AG09309 (cell line): ENCODE data around the gene CENPX.

Experiments
- DNase-seq: peaks from one replicate; pipeline ENCODE4 v3.0.0-alpha.2; 2010; ENCODE audit warnings: low read depth
- H3K4me3 ChIP-seq: 2 replicates; pipeline ENCODE4 v1.5.1; 2011; ENCODE audit warnings: mild to moderate bottlenecking, low read depth, low read length, moderate library complexity; ENCODE audit not compliant: control insufficient read depth
- TF ChIP-seq, protein P1 (sequence below): IDR thresholded peaks from 2 replicates; pipeline ENCODE4 v1.5.1; 2011; ENCODE audit warnings: mild to moderate bottlenecking, low read depth, low read length, inconsistent platforms; ENCODE audit not compliant: insufficient read depth, control insufficient read depth; ENCODE audit errors: missing control alignments

CENPX gene

DNA sequence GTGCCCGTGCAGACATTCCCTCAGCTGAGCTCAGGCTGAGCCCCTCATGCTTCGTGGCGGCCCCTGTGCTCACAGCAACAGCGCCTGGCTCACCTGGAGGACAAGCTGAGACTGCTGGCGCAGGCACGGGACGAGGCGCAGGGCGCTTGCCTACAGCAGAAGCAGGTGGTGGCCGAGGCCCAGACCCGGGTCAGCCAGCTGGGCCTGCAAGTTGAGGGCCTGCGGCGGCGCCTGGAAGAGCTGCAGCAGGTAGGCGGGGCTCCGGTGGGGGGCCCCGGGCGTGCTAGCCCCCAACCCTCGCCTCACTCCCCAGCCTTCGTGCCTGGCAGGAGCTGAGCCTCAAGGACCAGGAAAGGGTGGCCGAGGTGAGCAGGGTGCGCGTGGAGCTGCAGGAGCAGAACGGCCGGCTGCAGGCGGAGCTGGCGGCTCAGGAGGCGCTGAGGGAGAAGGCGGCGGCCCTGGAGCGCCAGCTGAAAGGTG lies 7.4 kb upstream of the CENPX start:
- H3K4me3 ChIP-seq = no peak overlapping the region
- no peak for DNase-seq
- TF ChIP-seq, protein P1, sequence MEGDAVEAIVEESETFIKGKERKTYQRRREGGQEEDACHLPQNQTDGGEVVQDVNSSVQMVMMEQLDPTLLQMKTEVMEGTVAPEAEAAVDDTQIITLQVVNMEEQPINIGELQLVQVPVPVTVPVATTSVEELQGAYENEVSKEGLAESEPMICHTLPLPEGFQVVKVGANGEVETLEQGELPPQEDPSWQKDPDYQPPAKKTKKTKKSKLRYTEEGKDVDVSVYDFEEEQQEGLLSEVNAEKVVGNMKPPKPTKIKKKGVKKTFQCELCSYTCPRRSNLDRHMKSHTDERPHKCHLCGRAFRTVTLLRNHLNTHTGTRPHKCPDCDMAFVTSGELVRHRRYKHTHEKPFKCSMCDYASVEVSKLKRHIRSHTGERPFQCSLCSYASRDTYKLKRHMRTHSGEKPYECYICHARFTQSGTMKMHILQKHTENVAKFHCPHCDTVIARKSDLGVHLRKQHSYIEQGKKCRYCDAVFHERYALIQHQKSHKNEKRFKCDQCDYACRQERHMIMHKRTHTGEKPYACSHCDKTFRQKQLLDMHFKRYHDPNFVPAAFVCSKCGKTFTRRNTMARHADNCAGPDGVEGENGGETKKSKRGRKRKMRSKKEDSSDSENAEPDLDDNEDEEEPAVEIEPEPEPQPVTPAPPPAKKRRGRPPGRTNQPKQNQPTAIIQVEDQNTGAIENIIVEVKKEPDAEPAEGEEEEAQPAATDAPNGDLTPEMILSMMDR = no peak

DNA sequence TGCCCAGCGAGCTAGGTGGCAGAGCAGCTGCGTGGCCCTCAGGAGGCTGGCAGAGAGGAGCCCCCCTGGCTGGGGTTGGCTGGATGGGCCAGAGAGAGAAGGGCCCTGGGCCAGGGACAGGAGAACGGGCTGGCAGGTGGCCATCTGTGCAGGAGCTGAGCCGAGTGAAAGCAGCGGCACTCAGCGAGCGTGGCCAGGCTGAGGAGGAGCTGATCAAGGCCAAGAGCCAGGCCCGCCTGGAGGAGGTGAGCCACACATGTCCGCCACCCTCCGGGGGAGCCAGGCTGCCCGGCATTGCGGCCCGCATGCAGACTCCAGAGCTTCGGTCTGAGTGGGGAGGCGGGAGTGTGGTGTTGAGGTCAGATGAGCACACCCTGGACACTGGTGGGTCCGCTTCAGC lies 6.7 kb upstream of the CENPX start:
- TF ChIP-seq, protein P1 = no peak
- H3K4me3 ChIP-seq = no peak overlapping the region
- no peak for DNase-seq

DNA sequence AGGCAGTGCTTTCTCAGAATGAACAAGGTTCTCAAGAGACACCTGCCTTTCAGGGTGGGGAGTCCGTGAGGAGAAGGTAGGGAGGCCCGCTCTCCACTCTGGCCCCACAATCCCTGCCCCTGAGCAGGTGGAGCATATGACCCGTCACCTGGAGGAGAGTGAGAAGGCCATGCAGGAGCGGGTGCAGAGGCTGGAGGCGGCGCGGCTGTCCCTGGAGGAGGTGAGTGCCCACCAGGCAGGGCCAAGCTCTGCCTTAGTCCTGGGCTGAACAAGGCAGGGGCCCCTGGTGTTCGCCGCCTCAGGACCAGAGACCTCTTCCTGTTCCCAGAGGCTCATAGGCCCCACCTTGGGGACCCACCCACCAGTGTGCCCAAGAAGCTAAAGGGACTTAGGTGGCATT lies 6.3 kb upstream of the CENPX start:
- H3K4me3 ChIP-seq = no peak overlapping the region
- TF ChIP-seq, protein P1 = no peak
- DNase-seq = no peak

DNA sequence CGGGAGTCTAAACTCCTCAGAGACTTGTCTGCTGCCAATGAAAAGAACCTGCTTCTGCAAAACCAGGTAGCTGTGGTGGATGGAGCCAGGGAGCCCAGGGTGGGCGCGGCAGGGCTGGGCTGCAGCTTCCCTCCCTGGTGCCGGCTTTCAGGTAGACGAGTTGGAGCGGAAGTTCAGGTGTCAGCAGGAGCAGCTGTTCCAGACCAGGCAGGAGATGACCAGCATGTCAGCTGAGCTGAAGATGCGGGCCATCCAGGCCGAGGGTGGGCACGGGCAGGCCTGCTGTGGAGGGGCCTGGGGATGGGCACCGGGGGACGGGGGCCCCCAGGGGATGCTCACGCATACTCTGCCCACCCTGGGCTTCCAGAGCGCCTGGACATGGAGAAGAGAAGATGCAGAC lies 5.6 kb upstream of the CENPX start:
- H3K4me3 ChIP-seq = no peak overlapping the region
- no peak for DNase-seq
- TF ChIP-seq, protein P1 = no peak

DNA sequence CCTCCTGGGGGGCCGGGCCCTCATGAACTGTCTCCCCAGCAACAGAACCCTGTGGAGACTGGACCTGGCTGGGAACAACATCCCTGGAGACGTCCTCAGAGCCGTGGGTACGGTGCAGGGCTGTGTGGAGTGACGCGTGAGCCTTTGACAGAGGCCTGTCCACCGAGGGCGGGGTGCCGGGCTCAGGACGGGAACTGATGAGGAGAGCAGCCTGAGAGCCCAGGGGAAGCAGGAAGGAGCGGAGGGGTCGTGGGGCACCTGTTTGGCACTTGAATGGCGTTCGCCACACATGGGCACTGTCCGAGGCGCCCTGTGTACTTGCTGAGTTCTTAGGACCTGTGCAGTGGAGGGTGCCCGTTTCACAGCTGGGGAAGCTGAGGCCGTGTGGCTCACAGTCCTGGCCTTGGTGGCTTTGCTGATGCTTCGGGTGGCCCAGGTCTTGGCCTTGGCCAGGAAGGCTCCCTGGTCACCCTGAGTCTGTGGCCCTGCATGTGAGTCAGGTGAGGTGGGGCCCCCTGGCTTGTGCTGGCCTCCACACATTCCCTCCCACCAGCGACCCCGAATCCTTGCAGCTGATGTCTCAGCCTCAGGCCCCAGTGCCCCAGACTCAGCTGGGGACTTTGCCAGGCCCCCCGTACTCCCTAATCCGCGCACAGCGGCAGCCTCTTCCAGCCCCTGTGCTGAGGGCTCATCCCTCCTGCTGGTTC lies 2.9 kb upstream of the CENPX start:
- TF ChIP-seq, protein P1 = no peak
- no peak for DNase-seq
- no peak overlapping the region for H3K4me3 ChIP-seq

DNA sequence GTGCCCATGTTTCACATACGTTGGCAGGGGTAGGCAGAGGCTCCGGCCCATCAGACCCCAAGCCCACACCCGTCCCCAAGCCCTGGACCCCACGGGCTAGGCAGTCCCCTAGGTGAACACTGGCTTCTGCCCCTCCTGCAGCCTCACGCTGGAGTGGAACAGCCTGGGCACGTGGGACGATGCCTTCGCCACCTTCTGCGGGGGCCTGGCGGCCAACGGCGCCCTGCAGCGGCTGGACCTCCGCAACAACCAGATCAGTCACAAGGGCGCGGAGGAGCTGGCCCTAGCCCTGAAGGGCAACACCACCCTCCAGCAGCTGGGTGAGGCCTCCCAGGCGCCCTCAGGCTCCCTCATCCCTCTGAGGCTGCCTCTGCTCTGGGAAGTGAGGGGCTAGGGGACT lies 2.2 kb upstream of the CENPX start:
- no peak overlapping the region for H3K4me3 ChIP-seq
- TF ChIP-seq, protein P1 = no peak
- no peak for DNase-seq
